ENCODE results near the gene TMTC2. TPM values are rescaled to one million over a fixed set of nuclear protein-coding genes. Genes with fewer than 3 reads are reported as not detected.

The TMTC2 gene
- total and polyA plus RNA-seq, 2 donors (not counting 1 experiment from before 2014, with no cell fraction given) = 2.4 to 3.2 TPM

DNA sequence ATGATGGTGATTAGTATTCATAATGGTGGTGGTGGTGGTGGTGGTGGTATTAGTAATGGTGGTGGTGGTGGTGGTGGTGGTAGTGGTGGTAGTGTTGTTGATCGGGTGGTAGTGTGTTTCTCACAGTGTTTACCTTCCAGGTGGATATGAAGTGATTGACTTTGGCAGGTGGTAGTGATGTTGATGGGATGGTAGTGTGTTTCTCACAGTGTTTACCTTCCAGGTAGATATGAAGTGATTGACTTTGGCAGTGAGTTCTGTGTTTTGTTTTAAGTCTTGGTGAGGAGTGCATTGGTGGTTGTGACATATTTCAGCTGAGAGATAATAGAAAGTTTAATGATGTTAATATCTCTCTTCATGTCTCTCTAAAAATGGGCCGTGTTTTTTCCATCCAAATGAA lies 189.4 kb downstream of the TMTC2 start:
- no peak overlapping the region for H3K9ac ChIP-seq (ENCODE audit: low read length)
- H3K4me3 ChIP-seq (ENCODE audit: control extremely low read depth in 1 of 5, extremely low read depth in 1 of 5, insufficient read depth in 1 of 5, low read depth in 2 of 5, low read length in 4 of 5) = no peak overlapping the region
- H3K27me3 ChIP-seq (replicated peaks in 1 of 4; ENCODE audit: control extremely low read depth in 1 of 4, control insufficient read depth in 3 of 4, insufficient read depth in 4 of 4, low read length in 3 of 4) = no peaks in the 10 kb centered on the region
- no peak overlapping the region for H3K4me2 ChIP-seq (replicated peaks; ENCODE audit: low read depth, low read length, poor library complexity, severe bottlenecking)
- no peak for DNase-seq
- H3K27ac Mint-ChIP-seq = no peak overlapping the region
- no peak overlapping the region for H2AFZ ChIP-seq (ENCODE audit: insufficient read depth, low read depth, low read length, poor library complexity, severe bottlenecking)
- no peaks in the 10 kb centered on the region for H3K36me3 ChIP-seq (replicated peaks in 1 of 2; ENCODE audit: control extremely low read depth in 1 of 2, control insufficient read depth in 1 of 2, extremely low read depth in 1 of 2, insufficient read depth in 2 of 2, low read length in 1 of 2)
- CTCF ChIA-PET = no interaction called here
- H3K79me2 ChIP-seq (ENCODE audit: control insufficient read depth, insufficient read depth, low read length) = no peaks in the 10 kb centered on the region
- H3K27me3 Mint-ChIP-seq = no peaks in the 10 kb centered on the region
- no peak overlapping the region for H3K27ac ChIP-seq (ENCODE audit: low read length in 2 of 2)
- intact Hi-C loops (cut with micrococcal nuclease) = no loop called here
- H3K4me1 Mint-ChIP-seq = peaks cover 1% of the 10 kb centered on the region
- H4K20me1 ChIP-seq (ENCODE audit: control insufficient read depth, insufficient read depth, low read length, poor library complexity, severe bottlenecking) = no peaks in the 10 kb centered on the region
- H3K4me1 ChIP-seq (ENCODE audit: control insufficient read depth in 2 of 2, insufficient read depth in 2 of 2, low read length in 2 of 2) = no peaks in the 10 kb centered on the region
- H3K4me3 Mint-ChIP-seq = no peak overlapping the region
- WGBS (ENCODE audit: insufficient coverage) = 83% methylated on average over 1 of the region's 2 CpGs
- no peak for ATAC-seq (ENCODE audit: low read depth)
- POLR2A ChIA-PET = no interaction called here
- no peaks in the 10 kb centered on the region for H3K9me3 Mint-ChIP-seq (ENCODE audit: insufficient read depth)
- TF ChIP-seq, protein P1, sequence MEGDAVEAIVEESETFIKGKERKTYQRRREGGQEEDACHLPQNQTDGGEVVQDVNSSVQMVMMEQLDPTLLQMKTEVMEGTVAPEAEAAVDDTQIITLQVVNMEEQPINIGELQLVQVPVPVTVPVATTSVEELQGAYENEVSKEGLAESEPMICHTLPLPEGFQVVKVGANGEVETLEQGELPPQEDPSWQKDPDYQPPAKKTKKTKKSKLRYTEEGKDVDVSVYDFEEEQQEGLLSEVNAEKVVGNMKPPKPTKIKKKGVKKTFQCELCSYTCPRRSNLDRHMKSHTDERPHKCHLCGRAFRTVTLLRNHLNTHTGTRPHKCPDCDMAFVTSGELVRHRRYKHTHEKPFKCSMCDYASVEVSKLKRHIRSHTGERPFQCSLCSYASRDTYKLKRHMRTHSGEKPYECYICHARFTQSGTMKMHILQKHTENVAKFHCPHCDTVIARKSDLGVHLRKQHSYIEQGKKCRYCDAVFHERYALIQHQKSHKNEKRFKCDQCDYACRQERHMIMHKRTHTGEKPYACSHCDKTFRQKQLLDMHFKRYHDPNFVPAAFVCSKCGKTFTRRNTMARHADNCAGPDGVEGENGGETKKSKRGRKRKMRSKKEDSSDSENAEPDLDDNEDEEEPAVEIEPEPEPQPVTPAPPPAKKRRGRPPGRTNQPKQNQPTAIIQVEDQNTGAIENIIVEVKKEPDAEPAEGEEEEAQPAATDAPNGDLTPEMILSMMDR (IDR thresholded peaks at IDR 0.05) = no peak
- TF ChIP-seq EZH2 (IDR thresholded peaks at IDR 0.05; ENCODE audit: borderline replicate concordance, insufficient read depth, low read depth, low read length, poor library complexity, severe bottlenecking) = no peak
- no peaks in the 10 kb centered on the region for H3K9me3 ChIP-seq (ENCODE audit: control extremely low read depth in 1 of 3, control insufficient read depth in 2 of 3, insufficient read depth in 1 of 3, low read length in 2 of 3)

DNA sequence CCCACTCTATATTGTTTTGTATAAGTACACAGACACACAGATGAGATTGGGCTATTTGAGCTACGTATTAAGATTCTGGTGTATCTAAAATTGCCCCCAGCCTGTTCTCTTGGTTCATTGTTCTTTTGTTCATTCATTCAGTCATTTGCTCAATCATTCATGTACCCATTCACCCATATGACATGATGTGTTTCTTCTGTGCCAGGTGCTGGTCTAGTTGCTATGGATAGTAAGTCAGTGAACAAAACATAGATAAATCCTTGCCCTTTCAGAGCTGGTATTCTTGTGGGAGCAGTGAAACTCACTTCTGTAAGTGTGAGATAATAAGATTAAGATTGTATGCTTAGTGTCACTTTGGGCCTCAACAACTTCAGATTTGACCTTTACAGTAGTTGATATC lies 191.3 kb downstream of the TMTC2 start:
- Histone ChIP-seq H3K27me3 (replicated peaks in 1 of 4; ENCODE audit: control extremely low read depth in 1 of 4, control insufficient read depth in 3 of 4, insufficient read depth in 4 of 4, low read length in 3 of 4) (no peaks in the 10 kb centered on the region), H3K27ac (ENCODE audit: low read length in 2 of 2) (no peak overlapping the region), H3K4me1 (ENCODE audit: control insufficient read depth in 2 of 2, insufficient read depth in 2 of 2, low read length in 2 of 2) (no peaks in the 10 kb centered on the region), H3K4me3 (ENCODE audit: control extremely low read depth in 1 of 5, extremely low read depth in 1 of 5, insufficient read depth in 1 of 5, low read depth in 2 of 5, low read length in 4 of 5) (no peak overlapping the region), H3K36me3 (replicated peaks in 1 of 2; ENCODE audit: control extremely low read depth in 1 of 2, control insufficient read depth in 1 of 2, extremely low read depth in 1 of 2, insufficient read depth in 2 of 2, low read length in 1 of 2) (no peaks in the 10 kb centered on the region), H3K79me2 (ENCODE audit: control insufficient read depth, insufficient read depth, low read length) (no peaks in the 10 kb centered on the region), H3K9me3 (ENCODE audit: control extremely low read depth in 1 of 3, control insufficient read depth in 2 of 3, insufficient read depth in 1 of 3, low read length in 2 of 3) (no peaks in the 10 kb centered on the region), H2AFZ (ENCODE audit: insufficient read depth, low read depth, low read length, poor library complexity, severe bottlenecking) (no peak overlapping the region), H4K20me1 (ENCODE audit: control insufficient read depth, insufficient read depth, low read length, poor library complexity, severe bottlenecking) (no peaks in the 10 kb centered on the region), H3K9ac (ENCODE audit: low read length) (no peak overlapping the region), H3K4me2 (replicated peaks; ENCODE audit: low read depth, low read length, poor library complexity, severe bottlenecking) (no peak overlapping the region)
- no peak overlapping the region for H3K27ac Mint-ChIP-seq
- no peaks in the 10 kb centered on the region for H3K27me3 Mint-ChIP-seq
- ATAC-seq (ENCODE audit: low read depth) = no peak
- no peak overlapping the region for H3K4me3 Mint-ChIP-seq
- POLR2A ChIA-PET = no interaction called here
- intact Hi-C loops (cut with micrococcal nuclease) = no loop called here
- DNase-seq = no peak
- TF ChIP-seq, protein P1 (IDR thresholded peaks at IDR 0.05) = no peak
- no peak for TF ChIP-seq EZH2 (IDR thresholded peaks at IDR 0.05; ENCODE audit: borderline replicate concordance, insufficient read depth, low read depth, low read length, poor library complexity, severe bottlenecking)
- no peaks in the 10 kb centered on the region for H3K9me3 Mint-ChIP-seq (ENCODE audit: insufficient read depth)
- WGBS (ENCODE audit: insufficient coverage) = no CpG with 5 or more reads among the region's 1 CpG
- CTCF ChIA-PET = no interaction called here
- H3K4me1 Mint-ChIP-seq = no peaks in the 10 kb centered on the region

Measured in B cell (primary cell).